Mesendoderm (in vitro differentiated cells): Measurements from ENCODE around the gene LASP1.
A peak's percentile ranks its signal among the peaks of the same experiment; 100 is the strongest.

ENCODE experiments used
- DNase-seq: peaks from one replicate; pipeline ENCODE4 v3.0.0; 2013
- H2AK5ac ChIP-seq: 2 replicates; pipeline ENCODE4 v1.6.1; 2013; ENCODE audit warnings: low read length, inconsistent platforms
- H2BK120ac ChIP-seq: 2 replicates; pipeline ENCODE4 v1.6.1; 2013; ENCODE audit warnings: low read depth, mild to moderate bottlenecking, low read length, moderate library complexity, mixed read lengths
- H2BK15ac ChIP-seq: replicated peaks from 2 replicates; pipeline ENCODE4 v1.6.1; 2013; ENCODE audit warnings: low read depth, mild to moderate bottlenecking, moderate library complexity
- H2BK5ac ChIP-seq: 2 replicates; pipeline ENCODE4 v1.6.1; 2013; ENCODE audit warnings: low read length, inconsistent platforms
- H3K18ac ChIP-seq: 2 replicates; pipeline ENCODE4 v1.6.1; 2013; ENCODE audit warnings: mild to moderate bottlenecking, low read length, mixed read lengths
- H3K23ac ChIP-seq: one replicate; pipeline ENCODE4 v1.6.1; 2013; ENCODE audit warnings: low read length
- H3K27ac ChIP-seq: 2 replicates; pipeline ENCODE4 v1.5.1; 2013; ENCODE audit warnings: low read depth, mild to moderate bottlenecking, inconsistent platforms, low read length, moderate library complexity
- H3K27me3 ChIP-seq: 2 replicates; pipeline ENCODE4 v1.6.1; 2013; ENCODE audit warnings: low read length, control low read depth, mild to moderate bottlenecking, inconsistent platforms; ENCODE audit not compliant: insufficient read depth, poor library complexity
- H3K36me3 ChIP-seq: 2 replicates; pipeline ENCODE4 v1.6.1; 2013; ENCODE audit warnings: low read length, inconsistent platforms; ENCODE audit not compliant: control insufficient read depth, insufficient read depth
- H3K4ac ChIP-seq: one replicate; pipeline ENCODE4 v1.6.1; 2013; ENCODE audit warnings: low read depth, mild to moderate bottlenecking, low read length, moderate library complexity
- H3K4me1 ChIP-seq: 2 replicates; pipeline ENCODE4 v1.6.1; 2013; ENCODE audit warnings: low read depth, low read length, inconsistent platforms; ENCODE audit not compliant: control insufficient read depth
- H3K4me2 ChIP-seq: 2 replicates; pipeline ENCODE4 v1.6.1; 2013; ENCODE audit warnings: low read length
- H3K4me3 ChIP-seq: 2 replicates; pipeline ENCODE4 v1.5.1; 2013; ENCODE audit warnings: mild to moderate bottlenecking, low read length
- H3K56ac ChIP-seq: one replicate; pipeline ENCODE4 v1.6.1; 2013; ENCODE audit warnings: low read length
- H3K79me1 ChIP-seq: 2 replicates; pipeline ENCODE4 v1.6.1; 2013; ENCODE audit warnings: low read length, inconsistent platforms
- H3K79me2 ChIP-seq: 2 replicates; pipeline ENCODE4 v1.6.1; 2013; ENCODE audit warnings: mild to moderate bottlenecking, low read length; ENCODE audit not compliant: control insufficient read depth, insufficient read depth
- H3K9ac ChIP-seq: 2 replicates; pipeline ENCODE4 v1.6.1; 2013; ENCODE audit warnings: low read length, inconsistent platforms
- H4K5ac ChIP-seq: one replicate; pipeline ENCODE4 v1.6.1; 2013; ENCODE audit warnings: low read length
- H4K8ac ChIP-seq: one replicate; pipeline ENCODE4 v1.6.1; 2013; ENCODE audit warnings: low read depth, mild to moderate bottlenecking, control low read depth, low read length, moderate library complexity
- WGBS: extraction: QIAGEN DNeasy Blood & Tissue Kit; methylation state at CpG from one replicate; pipeline ENCODE4 v1.1.7; 2013; ENCODE audit warnings: low lambda C conversion rate, missing lambda C conversion rate; ENCODE audit not compliant: insufficient coverage; ENCODE audit errors: extremely low coverage; 5-methylcytosine and 5-hydroxymethylcytosine counted together

Gene LASP1

GRCh38 chr17:38885044-38885727, 15.3 kb downstream of the LASP1 start:
- Histone ChIP-seq H3K27ac (peak overlapping the region; percentile 9), H3K79me1 (peaks cover 35% of the 10 kb centered on the region)
- no peak for DNase-seq

GRCh38 chr17:38885728-38886642, 16.1 kb downstream of the LASP1 start:
- Histone ChIP-seq H3K4ac (peak overlapping the region; percentile 17), H4K5ac (no peak overlapping the region), H3K27ac (peak overlapping the region; percentile 9), H2AK5ac (no peak overlapping the region), H3K23ac (no peak overlapping the region), H4K8ac (no peak overlapping the region), H3K4me1 (peaks cover 20% of the 10 kb centered on the region), H3K27me3 (no peaks in the 10 kb centered on the region), H3K79me2 (peaks cover 53% of the 10 kb centered on the region), H3K9ac (no peak overlapping the region), H3K4me2 (no peak overlapping the region), H3K79me1 (peaks cover 32% of the 10 kb centered on the region), H2BK15ac (no peak overlapping the region), H3K56ac (peak overlapping the region; percentile 51), H3K4me3 (no peak overlapping the region), H3K18ac (no peak overlapping the region), H2BK120ac (no peak overlapping the region), H3K36me3 (peaks cover 2% of the 10 kb centered on the region), H2BK5ac (no peak overlapping the region)
- 100% methylated on average over 3 of the region's 11 CpGs for WGBS
- peak; percentile 94 for DNase-seq

More at GRCh38 chr17:38885044-38885727, 15.3 kb downstream of the LASP1 start:
- Histone ChIP-seq H3K36me3 (peaks cover 2% of the 10 kb centered on the region), H4K8ac (no peak overlapping the region), H2AK5ac (no peak overlapping the region), H3K9ac (no peak overlapping the region), H3K4me3 (no peak overlapping the region), H4K5ac (no peak overlapping the region), H3K4me2 (no peak overlapping the region), H3K79me2 (peaks cover 60% of the 10 kb centered on the region), H3K4me1 (peaks cover 23% of the 10 kb centered on the region), H3K18ac (no peak overlapping the region), H3K23ac (no peak overlapping the region), H3K27me3 (no peaks in the 10 kb centered on the region), H2BK120ac (no peak overlapping the region), H3K56ac (peak overlapping the region; percentile 51), H2BK5ac (no peak overlapping the region), H2BK15ac (no peak overlapping the region), H3K4ac (peak overlapping the region; percentile 17)
- WGBS: no CpG with 5 or more reads among the region's 9 CpGs

- Histone ChIP-seq H3K79me1 (peaks cover 29% of the 10 kb centered on the region), H4K8ac (no peak overlapping the region), H2AK5ac (no peak overlapping the region), H3K36me3 (peaks cover 2% of the 10 kb centered on the region), H3K27ac (no peak overlapping the region), H3K9ac (no peak overlapping the region), H4K5ac (no peak overlapping the region), H3K79me2 (peaks cover 46% of the 10 kb centered on the region), H2BK15ac (no peak overlapping the region), H3K4me1 (peaks cover 18% of the 10 kb centered on the region), H2BK120ac (no peak overlapping the region), H3K56ac (no peak overlapping the region), H3K4me2 (no peak overlapping the region), H3K4me3 (no peak overlapping the region), H3K18ac (no peak overlapping the region), H3K4ac (no peak overlapping the region), H2BK5ac (no peak overlapping the region), H3K23ac (no peak overlapping the region), H3K27me3 (no peaks in the 10 kb centered on the region)
- WGBS: no CpG with 5 or more reads among the region's 8 CpGs
- DNase-seq: no peak
Measured at GRCh38 chr17:38886643-38887010, 16.8 kb downstream of the LASP1 start.

GRCh38 chr17:38888842-38889241, 19.0 kb downstream of the LASP1 start:
- no peak for DNase-seq
- no CpG with 5 or more reads among the region's 9 CpGs for WGBS

GRCh38 chr17:38889745-38890409, 20.0 kb downstream of the LASP1 start:
- H3K4me3 ChIP-seq: no peak overlapping the region
- peaks cover 25% of the 10 kb centered on the region for H3K79me1 ChIP-seq
- no peak overlapping the region for H3K4me2 ChIP-seq
- no peak overlapping the region for H3K56ac ChIP-seq
- no peak overlapping the region for H4K8ac ChIP-seq
- H3K23ac ChIP-seq: no peak overlapping the region
- peaks cover 29% of the 10 kb centered on the region for H3K79me2 ChIP-seq
- no peak overlapping the region for H2BK15ac ChIP-seq
- H3K18ac ChIP-seq: no peak overlapping the region
- H2BK120ac ChIP-seq: no peak overlapping the region
- no peak overlapping the region for H3K4ac ChIP-seq
- no peak overlapping the region for H2BK5ac ChIP-seq
- no peak overlapping the region for H2AK5ac ChIP-seq
- no peak overlapping the region for H4K5ac ChIP-seq
- H3K36me3 ChIP-seq: peaks cover 6% of the 10 kb centered on the region
- no peaks in the 10 kb centered on the region for H3K27me3 ChIP-seq
- no peak overlapping the region for H3K9ac ChIP-seq
- WGBS: no CpG with 5 or more reads among the region's 12 CpGs
- DNase-seq: no peak
- peaks cover 11% of the 10 kb centered on the region for H3K4me1 ChIP-seq
- H3K27ac ChIP-seq: no peak overlapping the region

More at GRCh38 chr17:38888842-38889241, 19.0 kb downstream of the LASP1 start:
- H2AK5ac ChIP-seq: no peak overlapping the region
- no peak overlapping the region for H3K4me2 ChIP-seq
- no peak overlapping the region for H2BK15ac ChIP-seq
- no peak overlapping the region for H3K9ac ChIP-seq
- H3K79me1 ChIP-seq: peaks cover 26% of the 10 kb centered on the region
- peaks cover 6% of the 10 kb centered on the region for H3K36me3 ChIP-seq
- H3K18ac ChIP-seq: no peak overlapping the region
- peaks cover 33% of the 10 kb centered on the region for H3K79me2 ChIP-seq
- no peak overlapping the region for H4K8ac ChIP-seq
- H3K4me1 ChIP-seq: peaks cover 14% of the 10 kb centered on the region
- no peak overlapping the region for H3K27ac ChIP-seq
- H4K5ac ChIP-seq: no peak overlapping the region
- H3K4me3 ChIP-seq: no peak overlapping the region
- H3K56ac ChIP-seq: no peak overlapping the region
- H3K23ac ChIP-seq: no peak overlapping the region
- no peak overlapping the region for H3K4ac ChIP-seq
- no peak overlapping the region for H2BK120ac ChIP-seq
- no peaks in the 10 kb centered on the region for H3K27me3 ChIP-seq
- H2BK5ac ChIP-seq: no peak overlapping the region
